WTC11 (cell line): ENCODE data around the gene LY9. TPM values are rescaled to one million over a fixed set of nuclear protein-coding genes. Genes with fewer than 3 reads are reported as not detected.
A peak's percentile ranks its signal among the peaks of the same experiment; 100 is the strongest.

Source experiments
- ATAC-seq: fragments of 200-7000 bp; cut with Tn5 transposase; 2 replicates; pipeline ENCODE4 v1.10.0; 2021; ENCODE audit warnings: mild to moderate bottlenecking, moderate library complexity
- Bru-seq: library from RNA; stranded (reverse); fragments of 400-500 nt; gene quantifications from one replicate; lab custom pipeline; 2021; lab: Mats Ljungman, UMichigan
- CTCF ChIA-PET: fragments of 300-600 bp; sonication (Branson Sonifier 250); formaldehyde crosslinking; loops from one replicate; lab custom pipeline; 2021; ENCODE audit warnings: antibody characterized with exemption; lab: Charles Lee
- POLR2A ChIA-PET: fragments of 350-600 bp; sonication (Branson Sonifier 250); formaldehyde crosslinking; loops from one replicate; lab custom pipeline; 2021; ENCODE audit warnings: antibody characterized with exemption; lab: Charles Lee
- DNase-seq: peaks from one replicate; pipeline ENCODE4 v3.0.0; 2021; ENCODE audit warnings: low spot score
- H3K27ac Mint-ChIP-seq: 2 replicates; pipeline ENCODE4 v1.8.0; 2021; ENCODE audit warnings: mixed read lengths
- H3K27me3 Mint-ChIP-seq: 2 replicates; pipeline ENCODE4 v1.8.0; 2021; ENCODE audit warnings: low read depth, mild to moderate bottlenecking, moderate library complexity, mixed read lengths
- H3K36me3 Mint-ChIP-seq: 2 replicates; pipeline ENCODE4 v1.8.0; 2021; ENCODE audit warnings: mixed read lengths
- H3K4me1 Mint-ChIP-seq: 2 replicates; pipeline ENCODE4 v1.8.0; 2022; ENCODE audit warnings: mixed read lengths
- H3K4me3 Mint-ChIP-seq: 2 replicates; pipeline ENCODE4 v1.8.0; 2021; ENCODE audit warnings: mild to moderate bottlenecking, moderate library complexity, mixed read lengths
- H3K9me3 Mint-ChIP-seq: 2 replicates; pipeline ENCODE4 v1.8.0; 2021; ENCODE audit warnings: mixed read lengths
- ELF4 ChIP-seq: sonication (generic); formaldehyde crosslinking; IDR thresholded peaks from 2 replicates; pipeline ENCODE4 v1.8.1; 2022; ENCODE audit warnings: low read depth, mild to moderate bottlenecking, moderate library complexity, missing genetic modification reagents
- EMX1 ChIP-seq: fragments of 250-450 bp; sonication (Bioruptor Pico); IDR thresholded peaks from 2 replicates; pipeline ENCODE4 v1.8.0; 2021; ENCODE audit warnings: mild to moderate bottlenecking
- FOXP1 ChIP-seq: sonication (generic); formaldehyde crosslinking; IDR thresholded peaks from 2 replicates; pipeline ENCODE4 v1.8.0; 2022; ENCODE audit warnings: missing genetic modification reagents, mild to moderate bottlenecking, moderate library complexity, borderline replicate concordance
- GABPB1 ChIP-seq: sonication (generic); formaldehyde crosslinking; IDR thresholded peaks from 2 replicates; pipeline ENCODE4 v1.8.1; 2023; ENCODE audit warnings: mild to moderate bottlenecking, missing genetic modification reagents
- GRHL2 ChIP-seq: fragments of 250-450 bp; sonication (Bioruptor Pico); IDR thresholded peaks from 2 replicates; pipeline ENCODE4 v1.8.0; 2022; ENCODE audit warnings: mild to moderate bottlenecking, moderate library complexity; ENCODE audit not compliant: insufficient replicate concordance, severe bottlenecking
- GTF2I ChIP-seq: fragments of 250-450 bp; sonication (Bioruptor Pico); conservative IDR thresholded peaks from 2 replicates; pipeline ENCODE4 v1.4.0; 2021; ENCODE audit warnings: mild to moderate bottlenecking
- IRF2 ChIP-seq: sonication (generic); formaldehyde crosslinking; IDR thresholded peaks from 2 replicates; pipeline ENCODE4 v1.8.0; 2022; ENCODE audit warnings: low read depth, missing genetic modification reagents, borderline replicate concordance
- JAZF1 ChIP-seq: fragments of 250-450 bp; sonication (Bioruptor Pico); IDR thresholded peaks from 2 replicates; pipeline ENCODE4 v1.9.0; 2021; ENCODE audit warnings: moderate library complexity, mild to moderate bottlenecking, inconsistent platforms
- MXD4 ChIP-seq: fragments of 250-450 bp; sonication (Bioruptor Pico); IDR thresholded peaks from 2 replicates; pipeline ENCODE4 v1.8.0; 2021; ENCODE audit warnings: mild to moderate bottlenecking, moderate library complexity, borderline replicate concordance
- NFATC4 ChIP-seq: fragments of 250-450 bp; sonication (Bioruptor Pico); IDR thresholded peaks from 2 replicates; pipeline ENCODE4 v1.9.0; 2021; ENCODE audit warnings: mild to moderate bottlenecking
- NR2C2 ChIP-seq: sonication (generic); formaldehyde crosslinking; IDR thresholded peaks from 2 replicates; pipeline ENCODE4 v1.8.0; 2022; ENCODE audit warnings: mild to moderate bottlenecking, missing genetic modification reagents
- NR3C1 ChIP-seq: sonication (generic); formaldehyde crosslinking; conservative IDR thresholded peaks from 2 replicates; pipeline ENCODE4 v1.8.1; 2023; ENCODE audit warnings: low read depth, mild to moderate bottlenecking, missing genetic modification reagents
- PRRX2 ChIP-seq: fragments of 250-450 bp; sonication (Bioruptor Pico); IDR thresholded peaks from 2 replicates; pipeline ENCODE4 v1.8.0; 2021; ENCODE audit warnings: mild to moderate bottlenecking
- SP1 ChIP-seq: sonication (generic); formaldehyde crosslinking; conservative IDR thresholded peaks from 2 replicates; pipeline ENCODE4 v1.8.1; 2022; ENCODE audit warnings: missing genetic modification reagents
- TCF7 ChIP-seq: sonication (generic); formaldehyde crosslinking; IDR thresholded peaks from 2 replicates; pipeline ENCODE4 v1.8.0; 2022; ENCODE audit warnings: mild to moderate bottlenecking, low read depth, missing genetic modification reagents, moderate library complexity
- ZNF121 ChIP-seq: sonication (generic); formaldehyde crosslinking; IDR thresholded peaks from 2 replicates; pipeline ENCODE4 v1.8.0; 2023; ENCODE audit warnings: missing genetic modification reagents
- ZNF219 ChIP-seq: sonication (generic); formaldehyde crosslinking; IDR thresholded peaks from 2 replicates; pipeline ENCODE4 v1.8.0; 2023; ENCODE audit warnings: missing genetic modification reagents, mild to moderate bottlenecking, borderline replicate concordance
- ZNF263 ChIP-seq: sonication (generic); formaldehyde crosslinking; IDR thresholded peaks from 2 replicates; pipeline ENCODE4 v1.8.1; 2022; ENCODE audit warnings: low read depth, mild to moderate bottlenecking, moderate library complexity, missing genetic modification reagents
- ZNF423 ChIP-seq: fragments of 250-450 bp; sonication (Bioruptor Pico); IDR thresholded peaks from 2 replicates; pipeline ENCODE4 v2.1.2; 2022; ENCODE audit warnings: mild to moderate bottlenecking, moderate library complexity
- long read RNA-seq, 3 experiments: library from RNA in 1 of 3; library from capped mRNA in 1 of 3; library from polyadenylated mRNA in 1 of 3; unstranded in 2 of 3; stranded (forward) in 1 of 3; transcript quantifications; one replicate each; pipeline ENCODE4 v2.0.0, GENCODE V29; 2021
- total RNA-seq: library from RNA; stranded (reverse); gene quantifications from 3 replicates; pipeline ENCODE4 v1.2.3, GENCODE V29; 2021
- TF ChIP-seq, protein P1 (sequence below): sonication (generic); formaldehyde crosslinking; IDR thresholded peaks from 2 replicates; pipeline ENCODE4 v1.8.1; 2022; ENCODE audit warnings: mild to moderate bottlenecking, moderate library complexity, missing genetic modification reagents
- TF ChIP-seq, protein P2 (sequence below): sonication (generic); formaldehyde crosslinking; IDR thresholded peaks from 2 replicates; pipeline ENCODE4 v1.8.1; 2023; ENCODE audit warnings: mild to moderate bottlenecking, moderate library complexity, missing genetic modification reagents
- TF ChIP-seq, protein P3 (sequence below): fragments of 250-450 bp; sonication (Bioruptor Pico); conservative IDR thresholded peaks from 2 replicates; pipeline ENCODE4 v1.9.0; 2021; ENCODE audit warnings: mild to moderate bottlenecking
- TF ChIP-seq, protein P4 (sequence below): sonication (generic); formaldehyde crosslinking; IDR thresholded peaks from 2 replicates; pipeline ENCODE4 v1.8.1; 2023; ENCODE audit warnings: mild to moderate bottlenecking, missing genetic modification reagents, moderate library complexity
- TF ChIP-seq, protein P5 (sequence below): sonication (generic); formaldehyde crosslinking; IDR thresholded peaks from 2 replicates; pipeline ENCODE4 v1.8.0; 2022; ENCODE audit warnings: mild to moderate bottlenecking, missing genetic modification reagents

LY9 gene, protein sequence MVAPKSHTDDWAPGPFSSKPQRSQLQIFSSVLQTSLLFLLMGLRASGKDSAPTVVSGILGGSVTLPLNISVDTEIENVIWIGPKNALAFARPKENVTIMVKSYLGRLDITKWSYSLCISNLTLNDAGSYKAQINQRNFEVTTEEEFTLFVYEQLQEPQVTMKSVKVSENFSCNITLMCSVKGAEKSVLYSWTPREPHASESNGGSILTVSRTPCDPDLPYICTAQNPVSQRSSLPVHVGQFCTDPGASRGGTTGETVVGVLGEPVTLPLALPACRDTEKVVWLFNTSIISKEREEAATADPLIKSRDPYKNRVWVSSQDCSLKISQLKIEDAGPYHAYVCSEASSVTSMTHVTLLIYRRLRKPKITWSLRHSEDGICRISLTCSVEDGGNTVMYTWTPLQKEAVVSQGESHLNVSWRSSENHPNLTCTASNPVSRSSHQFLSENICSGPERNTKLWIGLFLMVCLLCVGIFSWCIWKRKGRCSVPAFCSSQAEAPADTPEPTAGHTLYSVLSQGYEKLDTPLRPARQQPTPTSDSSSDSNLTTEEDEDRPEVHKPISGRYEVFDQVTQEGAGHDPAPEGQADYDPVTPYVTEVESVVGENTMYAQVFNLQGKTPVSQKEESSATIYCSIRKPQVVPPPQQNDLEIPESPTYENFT
- total RNA-seq (0.18 TPM in 1 of 3 replicates, not detected in the others), Bru-seq, nascent RNA (not detected)
- long read RNA-seq, experiment 1, result 0 reads
- long read RNA-seq, experiment 2, result 0 reads
- long read RNA-seq, experiment 3, result 0 reads

DNA sequence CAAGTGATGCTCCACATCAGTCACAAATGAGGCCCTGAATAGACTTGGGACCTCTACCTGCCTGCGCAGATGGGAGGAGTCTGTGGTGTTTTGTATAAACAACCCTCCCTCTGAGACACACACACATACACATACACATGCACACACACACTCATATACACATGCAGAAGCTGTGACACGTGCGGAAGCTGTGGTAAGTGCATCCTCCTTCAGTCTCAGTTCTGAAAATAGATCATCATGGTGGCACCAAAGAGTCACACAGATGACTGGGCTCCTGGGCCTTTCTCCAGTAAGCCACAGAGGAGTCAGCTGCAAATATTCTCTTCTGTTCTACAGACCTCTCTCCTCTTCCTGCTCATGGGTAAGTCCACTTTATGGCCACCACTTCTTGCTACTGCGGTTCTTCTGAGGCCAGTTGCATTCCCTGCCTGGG, at the start of gene LY9:
TSS of gene LY9 (plus strand) at position 224 of the 433 bp plus-strand sequence. CDS start at position 238, 14 bp downstream.
- Mint-ChIP-seq H3K4me1 (no peaks in the 10 kb centered on the region), H3K4me3 (no peak within 1 kb of the TSS), H3K9me3 (peaks cover 9% of the 10 kb centered on the region), H3K36me3 (no peaks in the 10 kb centered on the region), H3K27ac (no peak within 1 kb of the TSS), H3K27me3 (no peaks in the 10 kb centered on the region)
- POLR2A ChIA-PET, result no interaction called here
- CTCF ChIA-PET, result interaction anchor here (0.8 to 2.2 kb wide), 4 partner anchors 15 to 158 kb away, joined by 3 to 8 read pairs (median 4); partner anchors contain the start of gene ITLN2
- no peak for DNase-seq
- no peak for ATAC-seq
- no peak for TF ChIP-seq ZNF121 (CRISPR knock-in tag)
- TF ChIP-seq GTF2I, result no peak
- no peak for TF ChIP-seq GABPB1 (CRISPR knock-in tag)
- no peak for TF ChIP-seq JAZF1
- no peak for TF ChIP-seq ELF4 (CRISPR knock-in tag)
- TF ChIP-seq EMX1, result no peak
- TF ChIP-seq ZNF423 (CRISPR knock-in tag), result no peak
- TF ChIP-seq, protein P1, sequence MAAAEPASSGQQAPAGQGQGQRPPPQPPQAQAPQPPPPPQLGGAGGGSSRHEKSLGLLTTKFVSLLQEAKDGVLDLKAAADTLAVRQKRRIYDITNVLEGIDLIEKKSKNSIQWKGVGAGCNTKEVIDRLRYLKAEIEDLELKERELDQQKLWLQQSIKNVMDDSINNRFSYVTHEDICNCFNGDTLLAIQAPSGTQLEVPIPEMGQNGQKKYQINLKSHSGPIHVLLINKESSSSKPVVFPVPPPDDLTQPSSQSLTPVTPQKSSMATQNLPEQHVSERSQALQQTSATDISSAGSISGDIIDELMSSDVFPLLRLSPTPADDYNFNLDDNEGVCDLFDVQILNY, result no peak
- TF ChIP-seq SP1 (CRISPR knock-in tag), result no peak

DNA sequence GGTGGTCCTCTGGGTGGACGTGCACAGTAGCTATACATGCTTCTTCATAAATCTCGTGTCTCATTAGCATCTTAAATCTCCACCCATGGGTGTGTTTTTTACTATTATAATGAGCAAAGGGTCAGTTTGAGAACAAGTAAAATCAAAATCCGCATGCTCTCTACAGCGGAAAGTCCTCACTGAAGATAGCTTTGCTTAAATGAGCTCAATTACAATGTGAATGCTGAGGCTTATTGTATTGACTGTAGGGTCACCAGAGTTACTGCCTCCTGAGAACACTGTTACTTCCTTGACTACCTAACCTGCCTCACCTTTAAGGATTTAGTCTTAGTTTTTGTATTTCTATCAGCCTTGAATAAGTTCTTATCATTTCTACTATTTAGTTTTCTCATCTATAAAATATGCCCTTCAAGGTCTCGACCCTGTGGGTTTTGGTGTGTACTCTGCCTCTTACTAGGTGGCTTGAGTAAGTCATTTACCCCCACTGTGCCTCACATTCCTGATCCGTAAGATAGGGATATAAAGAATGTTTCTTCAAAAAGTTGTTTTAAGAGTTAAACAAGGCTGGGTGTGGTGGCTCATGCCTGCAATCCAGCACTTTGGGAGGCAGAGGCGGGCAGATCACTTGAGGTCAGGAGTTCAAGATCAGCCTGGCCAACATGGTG, 49.0 kb upstream of the LY9 start:
- Mint-ChIP-seq H3K4me3 (no peak overlapping the region), H3K36me3 (no peaks in the 10 kb centered on the region), H3K4me1 (peaks cover 31% of the 10 kb centered on the region), H3K9me3 (no peaks in the 10 kb centered on the region)
- peak; percentile 77 for ATAC-seq
- no peak for DNase-seq
- TF ChIP-seq ZNF263 (CRISPR knock-in tag), result no peak
- no peak for TF ChIP-seq FOXP1 (CRISPR knock-in tag)
- TF ChIP-seq GABPB1 (CRISPR knock-in tag), result no peak
- TF ChIP-seq, protein P2, sequence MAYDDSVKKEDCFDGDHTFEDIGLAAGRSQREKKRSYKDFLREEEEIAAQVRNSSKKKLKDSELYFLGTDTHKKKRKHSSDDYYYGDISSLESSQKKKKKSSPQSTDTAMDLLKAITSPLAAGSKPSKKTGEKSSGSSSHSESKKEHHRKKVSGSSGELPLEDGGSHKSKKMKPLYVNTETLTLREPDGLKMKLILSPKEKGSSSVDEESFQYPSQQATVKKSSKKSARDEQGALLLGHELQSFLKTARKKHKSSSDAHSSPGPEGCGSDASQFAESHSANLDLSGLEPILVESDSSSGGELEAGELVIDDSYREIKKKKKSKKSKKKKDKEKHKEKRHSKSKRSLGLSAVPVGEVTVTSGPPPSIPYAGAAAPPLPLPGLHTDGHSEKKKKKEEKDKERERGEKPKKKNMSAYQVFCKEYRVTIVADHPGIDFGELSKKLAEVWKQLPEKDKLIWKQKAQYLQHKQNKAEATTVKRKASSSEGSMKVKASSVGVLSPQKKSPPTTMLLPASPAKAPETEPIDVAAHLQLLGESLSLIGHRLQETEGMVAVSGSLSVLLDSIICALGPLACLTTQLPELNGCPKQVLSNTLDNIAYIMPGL (CRISPR knock-in tag), result no peak
- TF ChIP-seq, protein P3, sequence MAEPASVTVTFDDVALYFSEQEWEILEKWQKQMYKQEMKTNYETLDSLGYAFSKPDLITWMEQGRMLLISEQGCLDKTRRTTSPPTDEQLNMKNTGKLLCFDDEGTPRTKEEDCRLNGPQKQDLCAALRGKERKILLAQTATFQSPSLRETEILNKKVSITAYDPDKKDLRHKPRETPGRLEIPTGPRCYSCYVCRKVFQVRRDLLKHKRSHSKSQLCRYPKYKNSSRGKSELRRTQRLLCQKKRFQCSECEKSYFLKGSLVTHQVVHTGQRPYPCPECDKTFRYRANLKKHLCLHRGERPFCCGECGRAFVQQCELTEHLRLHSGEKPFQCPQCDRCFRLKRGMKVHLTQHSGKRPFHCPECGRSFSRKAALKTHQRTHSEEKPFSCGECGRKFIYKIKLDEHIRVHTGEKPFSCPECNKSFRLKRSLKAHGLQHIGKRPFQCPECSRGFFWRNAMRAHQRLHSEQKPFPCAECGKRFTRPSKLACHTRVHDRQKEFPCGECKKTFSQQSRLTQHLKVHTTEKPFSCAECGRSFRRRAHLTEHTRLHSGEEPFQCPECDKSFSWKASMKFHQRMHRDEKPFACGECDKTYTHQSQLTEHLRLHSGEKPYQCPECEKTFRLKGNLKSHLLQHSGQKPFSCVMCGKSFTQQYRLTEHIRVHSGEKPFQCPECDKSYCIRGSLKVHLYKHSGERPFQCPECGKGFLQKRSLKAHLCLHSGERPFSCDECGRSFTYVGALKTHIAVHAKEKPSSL (CRISPR knock-in tag), result no peak
- no peak for TF ChIP-seq MXD4 (CRISPR knock-in tag)
- TF ChIP-seq, protein P4, sequence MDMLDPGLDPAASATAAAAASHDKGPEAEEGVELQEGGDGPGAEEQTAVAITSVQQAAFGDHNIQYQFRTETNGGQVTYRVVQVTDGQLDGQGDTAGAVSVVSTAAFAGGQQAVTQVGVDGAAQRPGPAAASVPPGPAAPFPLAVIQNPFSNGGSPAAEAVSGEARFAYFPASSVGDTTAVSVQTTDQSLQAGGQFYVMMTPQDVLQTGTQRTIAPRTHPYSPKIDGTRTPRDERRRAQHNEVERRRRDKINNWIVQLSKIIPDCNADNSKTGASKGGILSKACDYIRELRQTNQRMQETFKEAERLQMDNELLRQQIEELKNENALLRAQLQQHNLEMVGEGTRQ, result no peak
- TF ChIP-seq NR2C2 (CRISPR knock-in tag), result no peak
- TF ChIP-seq SP1 (CRISPR knock-in tag), result no peak
- TF ChIP-seq ZNF219 (CRISPR knock-in tag), result no peak
- no peak for TF ChIP-seq NR3C1 (CRISPR knock-in tag)
- TF ChIP-seq GRHL2 (CRISPR knock-in tag), result no peak
- TF ChIP-seq TCF7 (CRISPR knock-in tag), result no peak
- TF ChIP-seq, protein P5, sequence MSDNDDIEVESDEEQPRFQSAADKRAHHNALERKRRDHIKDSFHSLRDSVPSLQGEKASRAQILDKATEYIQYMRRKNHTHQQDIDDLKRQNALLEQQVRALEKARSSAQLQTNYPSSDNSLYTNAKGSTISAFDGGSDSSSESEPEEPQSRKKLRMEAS, result no peak
- no peak for TF ChIP-seq PRRX2 (CRISPR knock-in tag)
- TF ChIP-seq, protein P1, result no peak
- TF ChIP-seq IRF2 (CRISPR knock-in tag), result no peak
- TF ChIP-seq NFATC4 (CRISPR knock-in tag), result no peak
- TF ChIP-seq JAZF1, result no peak
- TF ChIP-seq, all 79 proteins: peak for 0
- Mint-ChIP-seq H3K27me3 (peaks cover 14% of the 10 kb centered on the region), H3K27ac (peak overlapping the region; percentile 19; the same call in 1 of the 2 replicates)
- POLR2A ChIA-PET, result no interaction called here
- CTCF ChIA-PET, result interaction anchor here (0.7 to 2.7 kb wide), 9 partner anchors 20 to 208 kb away, joined by 3 to 20 read pairs (median 5); partner anchors contain the start of gene ITLN2
